A673 (cell line): Measurements from ENCODE around the gene CYP2E1. TPM values are rescaled to one million over a fixed set of nuclear protein-coding genes. Genes with fewer than 3 reads are reported as not detected.

Experiments
- BruUV-seq: library from RNA; stranded (reverse); fragments of 400-500 nt; replicated peaks from 2 replicates; lab custom pipeline; 2021; lab: Mats Ljungman, UMichigan
- CTCF ChIA-PET: fragments of 300-600 bp; sonication (Branson Sonifier 250); formaldehyde crosslinking; loops from one replicate; lab custom pipeline; 2022; ENCODE audit warnings: antibody characterized with exemption; lab: Charles Lee
- POLR2A ChIA-PET: fragments of 300-600 bp; sonication (Branson Sonifier 250); formaldehyde crosslinking; loops from one replicate; lab custom pipeline; 2022; ENCODE audit warnings: antibody characterized with exemption; ENCODE audit not compliant: low non-redundant PET; lab: Charles Lee
- DNase-seq: peaks from one replicate; pipeline ENCODE4 v3.0.0-alpha.2; 2015; ENCODE audit warnings: low spot score
- H3K27ac ChIP-seq: fragments of 200-600 bp; sonication (generic); 2 replicates; pipeline ENCODE4 v1.5.1; 2016; ENCODE audit warnings: mixed run types, low read depth, mild to moderate bottlenecking, mixed read lengths, antibody characterized with exemption, low read length; ENCODE audit not compliant: poor library complexity, severe bottlenecking
- H3K27me3 ChIP-seq: fragments of 200-600 bp; sonication (generic); replicated peaks from 2 replicates; pipeline ENCODE4 v1.6.1; 2017; ENCODE audit warnings: mixed run types, low read depth, mild to moderate bottlenecking, mixed read lengths, antibody characterized with exemption, low read length; ENCODE audit not compliant: insufficient read depth, poor library complexity
- H3K36me3 ChIP-seq: fragments of 200-600 bp; sonication (generic); 2 replicates; pipeline ENCODE4 v1.6.1; 2016; ENCODE audit warnings: mixed run types, mild to moderate bottlenecking, mixed read lengths, antibody characterized with exemption, low read length; ENCODE audit not compliant: insufficient read depth, poor library complexity, severe bottlenecking
- H3K4me1 ChIP-seq: fragments of 200-600 bp; sonication (generic); 2 replicates; pipeline ENCODE4 v1.6.1; 2017; ENCODE audit warnings: mixed run types, mild to moderate bottlenecking, mixed read lengths, antibody characterized with exemption, low read length; ENCODE audit not compliant: insufficient read depth, poor library complexity, severe bottlenecking
- H3K4me3 ChIP-seq: fragments of 200-600 bp; sonication (generic); 2 replicates; pipeline ENCODE4 v1.5.1; 2016; ENCODE audit warnings: low read depth, mixed run types, mild to moderate bottlenecking, mixed read lengths, low read length; ENCODE audit not compliant: poor library complexity, severe bottlenecking
- H3K9me3 ChIP-seq: fragments of 200-600 bp; sonication (generic); 2 replicates; pipeline ENCODE4 v1.6.1; 2016; ENCODE audit warnings: mixed run types, low read depth, mild to moderate bottlenecking, mixed read lengths, antibody characterized with exemption, low read length; ENCODE audit not compliant: poor library complexity, severe bottlenecking
- CTCF ChIP-seq: fragments of 300-800, 200-600 bp; sonication (generic); conservative IDR thresholded peaks from 2 replicates; pipeline ENCODE4 v1.5.1; 2017; ENCODE audit warnings: low read depth, mild to moderate bottlenecking, antibody characterized with exemption, low read length, moderate library complexity, mixed read lengths
- EZH2 ChIP-seq: fragments of 200-600 bp; sonication (generic); IDR thresholded peaks from 2 replicates; pipeline ENCODE4 v1.6.1; 2017; ENCODE audit warnings: borderline replicate concordance, low read depth, mild to moderate bottlenecking, mixed read lengths, antibody characterized with exemption, low read length; ENCODE audit not compliant: poor library complexity, severe bottlenecking
- intact Hi-C: fragments of 100-400 bp; cut with micrococcal nuclease; formaldehyde crosslinking; loops from one replicate; pipeline ENCODE4 v1.10.0; 2022; ENCODE audit not compliant: unreplicated experiment
- total RNA-seq: library from RNA; stranded (reverse); gene quantifications from 2 replicates; pipeline ENCODE4 v1.2.3, GENCODE V29; 2021

Gene CYP2E1
- total RNA-seq, 1 experiment from 2014 or later, result 0.49 TPM

GRCh38 chr10:133565441-133566294 lies 38.5 kb downstream of the CYP2E1 start, which contains the start of gene SYCE1:
TSS of gene SYCE1 (minus strand) at chr10:133565583. CDS start at chr10:133565529, 54 bp downstream.
- Histone ChIP-seq H3K27ac (no peak within 1 kb of the TSS), H3K9me3 (no peaks in the 10 kb centered on the region), H3K36me3 (no peaks in the 10 kb centered on the region), H3K4me3 (no peak within 1 kb of the TSS), H3K27me3 (peaks cover 11% of the 10 kb centered on the region), H3K4me1 (no peaks in the 10 kb centered on the region)
- TF ChIP-seq EZH2, result no peak
- no peak for TF ChIP-seq CTCF
- POLR2A ChIA-PET, result no interaction called here
- DNase-seq, result no peak
- CTCF ChIA-PET, result no interaction called here
- BruUV-seq, result no TSS peak
- intact Hi-C loops, result no loop called here

GRCh38 chr10:133567119-133567518 lies 40.0 kb downstream of the CYP2E1 start:
- DNase-seq, result no peak
- Histone ChIP-seq H3K9me3 (no peaks in the 10 kb centered on the region), H3K27ac (no peak overlapping the region), H3K4me1 (no peaks in the 10 kb centered on the region), H3K36me3 (no peaks in the 10 kb centered on the region), H3K27me3 (no peaks in the 10 kb centered on the region), H3K4me3 (no peak overlapping the region)
- ChIA-PET CTCF (no interaction called here), POLR2A (no interaction called here)
- intact Hi-C loops, result no loop called here
- TF ChIP-seq CTCF (no peak), EZH2 (no peak)
- BruUV-seq, result no TSS peak

GRCh38 chr10:133567609-133568286 lies 40.6 kb downstream of the CYP2E1 start:
- Histone ChIP-seq H3K4me1 (no peaks in the 10 kb centered on the region), H3K27me3 (no peaks in the 10 kb centered on the region), H3K9me3 (peaks cover 2% of the 10 kb centered on the region), H3K4me3 (no peak overlapping the region), H3K27ac (no peak overlapping the region), H3K36me3 (no peaks in the 10 kb centered on the region)
- TF ChIP-seq CTCF (no peak), EZH2 (no peak)
- BruUV-seq, result no TSS peak
- CTCF ChIA-PET, result no interaction called here
- POLR2A ChIA-PET, result no interaction called here
- intact Hi-C loops, result no loop called here
- DNase-seq, result no peak
